HG02623 (cell line): ENCODE measurements around the gene PRRC2A.

Source experiments
- ATAC-seq: cut with Tn5 transposase; IDR thresholded peaks from one replicate; pipeline ENCODE4 v1.9.1; 2021; ENCODE audit warnings: moderate library complexity; ENCODE audit not compliant: unreplicated experiment

The PRRC2A gene

GRCh38 chr6:31620586-31621319, at the start of gene PRRC2A:
Gene PRRC2A, plus strand, starts transcription at chr6:31620715. Its CDS starts 2,075 bp downstream, at chr6:31622790.
- peak; percentile 40 for ATAC-seq

GRCh38 chr6:31572041-31572911, 48.2 kb upstream of the PRRC2A start, which contains the start of gene LTA:
Gene LTA, plus strand, starts transcription at chr6:31572289. Its CDS starts 454 bp downstream, at chr6:31572743.
- peak; percentile 37 for ATAC-seq

GRCh38 chr6:31573239-31574105, 47.0 kb upstream of the PRRC2A start:
- ATAC-seq: no peak

DNA sequence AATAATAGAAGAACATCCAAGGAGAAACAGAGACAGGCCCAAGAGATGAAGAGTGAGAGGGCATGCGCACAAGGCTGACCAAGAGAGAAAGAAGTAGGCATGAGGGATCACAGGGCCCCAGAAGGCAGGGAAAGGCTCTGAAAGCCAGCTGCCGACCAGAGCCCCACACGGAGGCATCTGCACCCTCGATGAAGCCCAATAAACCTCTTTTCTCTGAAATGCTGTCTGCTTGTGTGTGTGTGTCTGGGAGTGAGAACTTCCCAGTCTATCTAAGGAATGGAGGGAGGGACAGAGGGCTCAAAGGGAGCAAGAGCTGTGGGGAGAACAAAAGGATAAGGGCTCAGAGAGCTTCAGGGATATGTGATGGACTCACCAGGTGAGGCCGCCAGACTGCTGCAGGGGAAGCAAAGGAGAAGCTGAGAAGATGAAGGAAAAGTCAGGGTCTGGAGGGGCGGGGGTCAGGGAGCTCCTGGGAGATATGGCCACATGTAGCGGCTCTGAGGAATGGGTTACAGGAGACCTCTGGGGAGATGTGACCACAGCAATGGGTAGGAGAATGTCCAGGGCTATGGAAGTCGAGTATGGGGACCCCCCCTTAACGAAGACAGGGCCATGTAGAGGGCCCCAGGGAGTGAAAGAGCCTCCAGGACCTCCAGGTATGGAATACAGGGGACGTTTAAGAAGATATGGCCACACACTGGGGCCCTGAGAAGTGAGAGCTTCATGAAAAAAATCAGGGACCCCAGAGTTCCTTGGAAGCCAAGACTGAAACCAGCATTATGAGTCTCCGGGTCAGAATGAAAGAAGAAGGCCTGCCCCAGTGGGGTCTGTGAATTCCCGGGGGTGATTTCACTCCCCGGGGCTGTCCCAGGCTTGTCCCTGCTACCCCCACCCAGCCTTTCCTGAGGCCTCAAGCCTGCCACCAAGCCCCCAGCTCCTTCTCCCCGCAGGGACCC, 46.1 kb upstream of the PRRC2A start:
- ATAC-seq: no peak

GRCh38 chr6:31575335-31575901, 45.1 kb upstream of the PRRC2A start, which contains the start of gene TNF:
Gene TNF, plus strand, starts transcription at chr6:31575565. Its CDS starts 177 bp downstream, at chr6:31575742.
- no peak for ATAC-seq

- ATAC-seq: no peak
Observed at GRCh38 chr6:31575952-31576685, 44.4 kb upstream of the PRRC2A start.

DNA sequence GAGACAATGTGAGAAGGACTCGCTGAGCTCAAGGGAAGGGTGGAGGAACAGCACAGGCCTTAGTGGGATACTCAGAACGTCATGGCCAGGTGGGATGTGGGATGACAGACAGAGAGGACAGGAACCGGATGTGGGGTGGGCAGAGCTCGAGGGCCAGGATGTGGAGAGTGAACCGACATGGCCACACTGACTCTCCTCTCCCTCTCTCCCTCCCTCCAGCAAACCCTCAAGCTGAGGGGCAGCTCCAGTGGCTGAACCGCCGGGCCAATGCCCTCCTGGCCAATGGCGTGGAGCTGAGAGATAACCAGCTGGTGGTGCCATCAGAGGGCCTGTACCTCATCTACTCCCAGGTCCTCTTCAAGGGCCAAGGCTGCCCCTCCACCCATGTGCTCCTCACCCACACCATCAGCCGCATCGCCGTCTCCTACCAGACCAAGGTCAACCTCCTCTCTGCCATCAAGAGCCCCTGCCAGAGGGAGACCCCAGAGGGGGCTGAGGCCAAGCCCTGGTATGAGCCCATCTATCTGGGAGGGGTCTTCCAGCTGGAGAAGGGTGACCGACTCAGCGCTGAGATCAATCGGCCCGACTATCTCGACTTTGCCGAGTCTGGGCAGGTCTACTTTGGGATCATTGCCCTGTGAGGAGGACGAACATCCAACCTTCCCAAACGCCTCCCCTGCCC, 43.5 kb upstream of the PRRC2A start:
- no peak for ATAC-seq

- no peak for ATAC-seq
Observed at GRCh38 chr6:31577579-31577966, 42.9 kb upstream of the PRRC2A start.

DNA sequence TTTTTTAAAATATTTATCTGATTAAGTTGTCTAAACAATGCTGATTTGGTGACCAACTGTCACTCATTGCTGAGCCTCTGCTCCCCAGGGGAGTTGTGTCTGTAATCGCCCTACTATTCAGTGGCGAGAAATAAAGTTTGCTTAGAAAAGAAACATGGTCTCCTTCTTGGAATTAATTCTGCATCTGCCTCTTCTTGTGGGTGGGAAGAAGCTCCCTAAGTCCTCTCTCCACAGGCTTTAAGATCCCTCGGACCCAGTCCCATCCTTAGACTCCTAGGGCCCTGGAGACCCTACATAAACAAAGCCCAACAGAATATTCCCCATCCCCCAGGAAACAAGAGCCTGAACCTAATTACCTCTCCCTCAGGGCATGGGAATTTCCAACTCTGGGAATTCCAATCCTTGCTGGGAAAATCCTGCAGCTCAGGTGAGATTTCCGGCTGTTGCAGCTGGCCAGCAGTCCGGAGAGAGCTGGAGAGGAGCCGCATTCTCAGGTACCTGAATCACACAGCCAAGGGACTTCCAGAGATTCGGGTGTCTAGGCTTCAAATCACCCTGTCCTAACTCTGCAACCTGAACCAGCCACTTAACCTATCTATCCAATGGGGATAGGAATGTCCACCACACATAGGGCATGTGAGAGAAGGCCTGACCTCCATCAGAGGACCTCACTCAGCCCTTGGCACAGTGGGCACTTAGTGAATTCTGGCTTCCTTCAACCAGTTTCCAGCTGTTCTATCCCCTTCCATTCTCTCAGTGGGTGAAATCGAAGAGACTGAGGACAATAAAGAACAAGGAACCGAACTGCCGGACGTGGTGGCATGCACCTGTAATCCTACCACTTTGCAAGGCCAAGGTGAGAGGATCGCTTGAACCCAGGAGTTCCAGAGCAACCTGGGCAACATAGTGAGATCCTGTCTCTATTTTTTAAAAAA, 42.1 kb upstream of the PRRC2A start:
- no peak for ATAC-seq

- no peak for ATAC-seq
Observed at GRCh38 chr6:31579119-31579505, 41.4 kb upstream of the PRRC2A start.

DNA sequence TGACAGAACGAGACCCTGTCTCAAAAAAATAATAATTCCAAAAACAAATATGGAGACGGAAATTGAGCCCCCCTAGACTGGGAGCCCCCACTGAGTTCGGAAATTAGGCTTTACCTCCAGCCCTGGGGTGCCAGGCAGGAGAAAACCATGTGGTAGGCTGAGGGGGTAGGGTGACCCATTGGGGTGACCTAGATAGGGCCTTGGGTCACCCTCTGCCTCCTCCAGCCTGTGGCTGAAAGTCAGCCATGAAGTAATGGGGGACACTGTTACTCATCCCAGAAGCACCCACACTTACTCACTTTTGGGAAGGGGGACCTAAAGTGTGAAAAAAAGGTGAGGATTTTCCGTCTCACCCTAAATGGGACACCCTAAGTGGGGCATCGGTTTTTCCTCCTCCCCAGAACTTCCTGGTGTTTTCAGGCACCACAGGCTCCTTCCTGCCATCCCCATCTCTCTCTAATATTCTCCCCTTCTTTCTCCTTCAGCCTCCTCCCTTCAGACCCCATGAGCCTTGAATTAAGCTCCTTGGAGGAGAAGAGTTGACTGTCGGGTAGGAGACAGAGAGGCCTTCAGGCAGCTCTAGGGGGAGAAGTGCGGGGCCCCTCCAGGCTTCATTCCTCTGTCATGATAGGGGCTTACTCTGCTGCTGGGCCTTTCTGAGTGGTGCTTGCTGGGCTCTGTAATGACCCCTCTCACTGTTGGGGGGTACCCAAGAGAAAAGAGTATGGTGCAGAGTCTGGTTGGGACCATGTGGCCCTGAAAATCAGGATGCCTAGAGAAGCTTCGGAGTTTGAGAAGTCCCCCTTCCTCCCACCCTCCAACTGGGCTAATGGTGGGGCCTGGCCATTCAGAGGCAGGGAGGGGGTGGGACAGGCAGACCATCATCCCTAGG, 40.7 kb upstream of the PRRC2A start:
- ATAC-seq: no peak

DNA sequence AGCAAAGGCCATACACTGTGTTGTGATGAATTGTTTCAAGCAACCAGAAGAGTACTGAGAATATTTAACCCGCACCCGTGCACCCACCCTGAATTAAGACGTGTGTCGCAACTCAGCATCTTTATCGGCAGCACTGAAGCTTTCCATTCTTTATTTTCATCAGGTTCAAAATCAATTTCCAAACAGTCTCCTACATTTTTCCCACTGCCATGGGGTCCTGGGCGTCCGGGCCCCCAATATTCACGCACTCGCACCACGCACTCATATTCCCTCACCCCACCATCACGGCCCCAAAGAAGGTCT, 40.1 kb upstream of the PRRC2A start:
- no peak for ATAC-seq

GRCh38 chr6:31580807-31581433, 39.6 kb upstream of the PRRC2A start:
- ATAC-seq: peak; percentile 49

DNA sequence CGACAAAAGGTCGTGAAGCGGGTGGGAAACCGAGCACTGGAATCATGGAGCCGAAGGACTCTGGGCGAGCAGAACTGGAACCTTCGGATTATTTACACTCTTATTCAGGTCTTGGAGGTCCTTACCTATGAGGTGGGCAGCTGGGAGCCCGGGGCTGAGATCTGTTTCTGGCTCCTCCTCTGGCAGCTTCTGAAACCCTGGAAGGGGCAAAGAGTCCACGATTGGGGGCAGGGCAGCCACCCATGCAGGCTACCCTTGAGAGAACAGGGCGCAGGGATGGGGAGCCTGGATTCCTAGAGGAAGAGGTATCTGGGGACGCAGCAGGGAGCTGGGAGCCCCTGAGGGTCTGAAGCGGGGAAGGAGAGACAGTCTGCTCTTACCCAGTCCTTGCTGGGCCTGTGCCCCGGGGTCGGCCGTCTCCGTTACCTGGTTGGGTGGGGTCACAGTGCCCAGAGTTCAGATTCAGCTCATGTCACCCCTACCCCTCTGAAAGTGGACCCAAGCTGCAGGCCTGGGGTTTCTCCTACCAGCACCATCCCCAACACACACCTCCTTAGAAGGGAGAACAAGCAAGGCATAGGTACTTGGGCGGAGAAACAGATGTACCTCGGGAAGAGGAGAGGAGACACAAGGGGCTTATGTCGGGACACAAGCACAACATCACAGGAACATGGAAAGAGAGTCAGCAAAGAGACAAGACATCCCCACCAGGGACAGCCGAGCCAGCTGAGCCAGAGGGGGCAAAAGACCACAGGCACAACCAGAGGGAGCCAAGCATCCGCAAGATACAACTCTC, 38.9 kb upstream of the PRRC2A start:
- ATAC-seq: no peak

GRCh38 chr6:31582230-31582643, 38.3 kb upstream of the PRRC2A start, which contains the start of gene LTB:
Gene LTB, minus strand, starts transcription at chr6:31582424. Its CDS starts 7 bp downstream, at chr6:31582417.
- ATAC-seq: no peak
